ENCODE data around the gene KRT34. TPM values are rescaled to one million over a fixed set of nuclear protein-coding genes. Genes with fewer than 3 reads are reported as not detected.
"Not testable (repeated sequence)": the region's sequence is repeated elsewhere in the genome, so short reads cannot be mapped to it uniquely, and the experiment has no call there.

KRT34 gene
- total RNA-seq, 1 donor from 2014 or later = not detected

DNA sequence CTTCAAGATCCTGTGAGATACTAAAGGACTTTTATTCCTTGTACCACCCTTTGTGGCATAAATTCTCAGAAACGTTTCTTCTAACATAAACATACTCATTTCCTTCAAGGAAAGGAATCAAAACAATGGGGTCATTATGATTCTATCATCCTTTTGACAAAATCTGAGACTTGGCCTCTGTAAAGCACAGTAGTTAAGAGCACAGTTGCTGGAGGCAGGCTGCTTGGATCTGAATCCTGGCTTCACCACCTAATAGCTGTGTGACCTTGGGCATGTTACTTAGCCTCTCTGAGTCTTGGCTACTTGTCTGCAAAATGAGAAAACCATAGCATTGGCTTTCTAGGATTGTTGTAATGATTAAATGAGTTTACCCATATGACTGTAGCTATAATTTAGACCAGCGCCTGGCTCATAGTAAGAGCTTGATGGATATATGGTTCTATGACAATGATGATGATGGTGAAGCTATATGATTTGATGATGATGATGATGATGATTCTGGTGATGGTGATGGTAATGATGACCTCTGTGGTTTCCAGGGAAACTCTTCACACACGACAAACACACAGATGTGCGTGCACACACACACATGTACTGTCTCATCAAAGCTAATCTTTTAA, 21.4 kb upstream of the KRT34 start:
- Histone ChIP-seq H3K36me3 (no peaks in the 10 kb centered on the region), H3K4me3 (no peak overlapping the region), H3K27me3 (ENCODE audit: low read depth) (peaks cover 66% of the 10 kb centered on the region), H3K27ac (replicated peaks) (no peak overlapping the region), H3K9me3 (replicated peaks) (no peaks in the 10 kb centered on the region), H3K4me1 (peaks cover 8% of the 10 kb centered on the region)
- intact Hi-C loops (cut with micrococcal nuclease) = no loop called here
- TF ChIP-seq, protein P1, sequence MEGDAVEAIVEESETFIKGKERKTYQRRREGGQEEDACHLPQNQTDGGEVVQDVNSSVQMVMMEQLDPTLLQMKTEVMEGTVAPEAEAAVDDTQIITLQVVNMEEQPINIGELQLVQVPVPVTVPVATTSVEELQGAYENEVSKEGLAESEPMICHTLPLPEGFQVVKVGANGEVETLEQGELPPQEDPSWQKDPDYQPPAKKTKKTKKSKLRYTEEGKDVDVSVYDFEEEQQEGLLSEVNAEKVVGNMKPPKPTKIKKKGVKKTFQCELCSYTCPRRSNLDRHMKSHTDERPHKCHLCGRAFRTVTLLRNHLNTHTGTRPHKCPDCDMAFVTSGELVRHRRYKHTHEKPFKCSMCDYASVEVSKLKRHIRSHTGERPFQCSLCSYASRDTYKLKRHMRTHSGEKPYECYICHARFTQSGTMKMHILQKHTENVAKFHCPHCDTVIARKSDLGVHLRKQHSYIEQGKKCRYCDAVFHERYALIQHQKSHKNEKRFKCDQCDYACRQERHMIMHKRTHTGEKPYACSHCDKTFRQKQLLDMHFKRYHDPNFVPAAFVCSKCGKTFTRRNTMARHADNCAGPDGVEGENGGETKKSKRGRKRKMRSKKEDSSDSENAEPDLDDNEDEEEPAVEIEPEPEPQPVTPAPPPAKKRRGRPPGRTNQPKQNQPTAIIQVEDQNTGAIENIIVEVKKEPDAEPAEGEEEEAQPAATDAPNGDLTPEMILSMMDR (IDR thresholded peaks at IDR 0.05; ENCODE audit: borderline replicate concordance) = no peak
- DNase-seq = no peak

DNA sequence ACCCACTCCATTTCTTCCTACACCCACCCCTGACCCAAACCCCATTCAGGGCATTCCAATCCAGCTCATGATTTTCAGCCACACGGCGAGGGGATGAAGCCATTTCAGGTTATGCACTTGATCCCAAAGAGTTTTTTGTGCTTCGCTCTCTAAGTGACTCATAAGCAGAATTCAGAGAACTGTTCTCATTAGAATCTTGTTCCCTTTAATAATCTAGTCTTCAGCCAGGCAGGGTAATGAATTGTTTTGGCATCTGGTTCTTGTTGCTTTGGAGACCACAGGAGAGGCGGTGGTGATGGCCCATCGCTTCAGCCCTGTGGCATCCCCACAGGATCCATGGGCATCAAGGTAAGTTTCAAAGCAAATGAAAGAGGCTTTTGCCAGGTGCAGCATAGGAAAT, 20.1 kb upstream of the KRT34 start:
- H3K27me3 ChIP-seq (ENCODE audit: low read depth) = peaks cover 70% of the 10 kb centered on the region
- DNase-seq = no peak
- TF ChIP-seq, protein P1 (IDR thresholded peaks at IDR 0.05; ENCODE audit: borderline replicate concordance) = no peak
- H3K36me3 ChIP-seq = no peaks in the 10 kb centered on the region
- no peak overlapping the region for H3K4me3 ChIP-seq
- no peaks in the 10 kb centered on the region for H3K9me3 ChIP-seq (replicated peaks)
- H3K4me1 ChIP-seq = peaks cover 8% of the 10 kb centered on the region
- H3K27ac ChIP-seq (replicated peaks) = no peak overlapping the region
- intact Hi-C loops (cut with micrococcal nuclease) = no loop called here

DNA sequence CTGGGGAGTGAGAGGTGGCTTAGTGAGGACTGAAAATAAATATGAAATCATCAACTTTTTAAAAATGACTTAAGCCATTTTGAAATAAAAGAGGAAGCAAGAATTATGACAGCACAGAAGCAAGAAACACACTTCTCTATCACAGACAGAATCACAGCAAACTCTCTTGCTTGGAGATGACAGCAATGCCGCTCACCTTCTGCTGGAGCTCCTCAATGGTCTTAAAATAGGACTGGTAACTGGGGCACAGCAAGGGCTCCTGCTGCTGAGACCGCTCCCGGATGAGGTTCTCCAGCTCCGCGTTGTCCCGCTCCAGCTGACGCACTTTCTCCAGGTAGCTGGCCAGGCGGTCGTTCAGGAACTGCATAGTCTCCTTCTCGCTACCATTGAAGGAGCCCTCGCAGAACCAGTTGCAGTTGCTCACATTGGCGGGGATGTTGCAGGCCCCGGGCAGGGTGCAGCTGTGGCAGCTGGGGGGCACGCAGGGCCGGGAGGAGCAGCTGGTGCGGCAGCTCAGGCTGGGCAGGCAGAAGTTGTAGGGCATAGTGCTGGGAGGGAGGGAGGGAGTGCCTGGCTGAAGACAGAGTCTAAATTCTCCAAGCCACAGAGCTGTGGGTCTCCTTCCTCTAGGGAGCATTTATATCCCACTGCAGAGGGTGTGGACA, 15.0 kb upstream of the KRT34 start, which contains the start of gene KRT31:
Gene KRT31, minus strand, starts transcription at position 613 of the 665 bp plus-strand sequence. Its CDS starts 69 bp downstream, at position 544.
- H3K36me3 ChIP-seq = no peaks in the 10 kb centered on the region
- H3K4me1 ChIP-seq = peaks cover 4% of the 10 kb centered on the region
- H3K27me3 ChIP-seq (ENCODE audit: low read depth) = peaks cover 76% of the 10 kb centered on the region
- no peak within 1 kb of the TSS for H3K4me3 ChIP-seq
- TF ChIP-seq, protein P1 (IDR thresholded peaks at IDR 0.05; ENCODE audit: borderline replicate concordance) = no peak
- H3K9me3 ChIP-seq (replicated peaks) = no peaks in the 10 kb centered on the region
- intact Hi-C loops (cut with micrococcal nuclease) = no loop called here
- DNase-seq = no peak
- H3K27ac ChIP-seq (replicated peaks) = no peak within 1 kb of the TSS

DNA sequence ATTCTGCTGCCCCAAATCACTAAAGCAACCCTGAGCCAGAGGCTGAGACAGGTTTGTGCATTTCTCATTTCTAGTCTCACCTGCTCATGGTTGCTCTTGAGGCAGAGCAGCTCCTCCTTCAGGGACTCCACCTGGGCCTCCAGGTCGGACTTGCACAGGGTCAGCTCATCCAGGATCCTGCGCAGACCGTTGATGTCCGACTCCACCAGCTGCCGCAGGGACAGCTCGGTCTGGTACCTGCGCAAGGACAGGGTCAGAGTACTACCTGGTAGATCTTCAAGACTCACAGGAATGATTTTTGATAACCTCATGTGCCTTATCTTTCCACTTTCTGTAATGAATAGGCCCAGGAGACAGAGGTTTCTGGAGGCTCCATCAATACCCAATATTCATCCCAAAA, 14.2 kb upstream of the KRT34 start:
- intact Hi-C loops (cut with micrococcal nuclease) = no loop called here
- peaks cover 4% of the 10 kb centered on the region for H3K4me1 ChIP-seq
- H3K27ac ChIP-seq (replicated peaks) = no peak overlapping the region
- TF ChIP-seq, protein P1 (IDR thresholded peaks at IDR 0.05; ENCODE audit: borderline replicate concordance) = no peak
- H3K27me3 ChIP-seq (ENCODE audit: low read depth) = peaks cover 76% of the 10 kb centered on the region
- no peak for DNase-seq
- no peaks in the 10 kb centered on the region for H3K9me3 ChIP-seq (replicated peaks)
- H3K4me3 ChIP-seq = no peak overlapping the region
- no peaks in the 10 kb centered on the region for H3K36me3 ChIP-seq

DNA sequence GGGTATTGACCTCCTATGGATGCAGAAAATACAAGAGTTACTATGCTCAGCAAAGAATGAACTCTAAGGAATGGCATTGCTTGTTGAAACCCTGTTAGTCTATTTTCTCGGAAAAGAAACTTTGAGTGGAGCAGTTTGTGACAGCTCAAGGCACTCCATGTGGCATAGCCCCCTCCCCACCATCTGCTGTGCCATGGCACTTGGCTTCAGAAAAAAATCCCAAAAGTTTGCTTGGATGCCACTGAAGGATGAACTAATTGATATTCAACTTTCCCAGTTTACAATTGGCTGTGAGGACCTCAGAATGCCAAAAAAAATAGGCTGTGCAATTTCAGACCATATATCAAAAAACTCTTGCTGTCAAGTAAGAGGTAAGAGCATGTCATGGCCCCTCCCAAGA, 13.5 kb upstream of the KRT34 start:
- Histone ChIP-seq H3K9me3 (replicated peaks) (no peaks in the 10 kb centered on the region), H3K36me3 (no peaks in the 10 kb centered on the region), H3K27ac (replicated peaks) (no peak overlapping the region), H3K27me3 (ENCODE audit: low read depth) (peaks cover 76% of the 10 kb centered on the region), H3K4me1 (peaks cover 4% of the 10 kb centered on the region), H3K4me3 (no peak overlapping the region)
- no peak for DNase-seq
- TF ChIP-seq, protein P1 (IDR thresholded peaks at IDR 0.05; ENCODE audit: borderline replicate concordance) = no peak
- intact Hi-C loops (cut with micrococcal nuclease) = no loop called here

DNA sequence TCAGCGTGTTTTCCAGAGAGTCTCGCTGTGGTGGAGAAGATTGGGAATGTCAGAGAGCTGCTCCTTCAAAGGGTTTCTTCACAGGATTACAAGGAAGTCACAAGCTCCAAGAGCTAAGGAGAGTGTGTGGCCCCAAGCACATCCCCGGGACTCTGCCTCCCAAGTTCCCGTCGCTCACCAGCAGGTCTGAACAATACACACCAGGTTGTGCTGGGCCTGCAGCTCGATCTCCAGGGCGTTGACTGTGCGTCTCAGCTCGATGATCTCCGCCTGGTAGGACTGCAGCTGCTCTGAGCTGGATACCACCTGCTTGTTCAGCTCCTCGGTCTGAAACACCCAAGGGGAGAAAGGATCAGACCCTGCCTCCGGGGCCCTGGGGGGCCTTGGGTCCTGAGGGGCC, 12.9 kb upstream of the KRT34 start:
- H3K4me3 ChIP-seq; H3K36me3 ChIP-seq; H3K4me1 ChIP-seq; DNase-seq; intact Hi-C loops (cut with micrococcal nuclease); H3K27ac ChIP-seq (replicated peaks); H3K9me3 ChIP-seq (replicated peaks): not testable (repeated sequence)
- peaks cover 76% of the 10 kb centered on the region for H3K27me3 ChIP-seq (ENCODE audit: low read depth)
